SKM-1 treated with dmso at 0.1 percent for 144 hours (cell line): ENCODE measurements around the gene GNB1L.
A peak's percentile ranks its signal among the peaks of the same experiment; 100 is the strongest.
"Not testable (repeated sequence)": the region's sequence is repeated elsewhere in the genome, so short reads cannot be mapped to it uniquely, and the experiment has no call there.

Experiments
- DNase-seq: peaks from one replicate; lab custom pipeline; 2025; ENCODE audit not compliant: unreplicated experiment; lab: John Stamatoyannopoulos, UW

The GNB1L gene

GRCh38 chr22:19890502-19891316 lies 36.0 kb upstream of the GNB1L start:
- DNase-seq: no peak

- DNase-seq: no peak
These were observed 35.3 kb upstream of the GNB1L start for GRCh38 chr22:19889951-19890350.

GRCh38 chr22:19888131-19888746 lies 33.6 kb upstream of the GNB1L start:
- DNase-seq: no peak

- DNase-seq: no peak
These were observed 32.7 kb upstream of the GNB1L start for GRCh38 chr22:19887256-19887985.

DNA sequence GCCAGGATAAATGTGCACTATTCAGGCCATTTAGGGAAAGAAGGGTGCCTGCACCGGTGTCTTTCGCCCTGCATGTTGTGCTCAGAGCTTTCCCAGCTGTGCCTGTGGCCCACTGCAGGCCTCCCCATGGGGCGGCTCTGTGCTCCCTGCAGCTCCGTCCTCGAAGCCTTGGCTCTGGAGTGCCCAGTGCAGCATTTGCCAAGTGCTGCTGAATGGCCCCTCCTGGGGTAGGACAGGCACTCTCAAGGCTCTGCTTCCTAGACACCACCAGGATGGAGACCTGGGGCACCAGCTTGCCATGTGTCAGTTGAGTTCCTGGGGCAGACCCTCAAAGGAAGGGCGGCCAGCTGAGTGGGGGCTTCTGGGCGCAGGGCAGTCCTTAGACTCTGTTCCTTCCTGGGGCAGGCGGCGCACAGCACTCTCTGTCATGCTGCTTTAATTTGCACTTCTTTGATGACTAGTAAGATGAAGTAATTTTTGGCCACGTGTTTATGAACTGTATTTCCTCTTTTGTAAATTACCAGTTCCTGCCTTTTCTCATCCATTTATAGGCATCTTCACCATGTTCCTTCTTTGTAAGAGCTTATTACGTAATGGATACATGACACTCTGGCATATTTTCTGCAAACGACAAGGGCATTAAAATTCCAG lies 32.1 kb upstream of the GNB1L start:
- DNase-seq: peak; percentile 98

GRCh38 chr22:19885841-19886592 lies 31.3 kb upstream of the GNB1L start:
- DNase-seq: no peak

- DNase-seq: no peak
These were observed 30.5 kb upstream of the GNB1L start for GRCh38 chr22:19884954-19885751.

DNA sequence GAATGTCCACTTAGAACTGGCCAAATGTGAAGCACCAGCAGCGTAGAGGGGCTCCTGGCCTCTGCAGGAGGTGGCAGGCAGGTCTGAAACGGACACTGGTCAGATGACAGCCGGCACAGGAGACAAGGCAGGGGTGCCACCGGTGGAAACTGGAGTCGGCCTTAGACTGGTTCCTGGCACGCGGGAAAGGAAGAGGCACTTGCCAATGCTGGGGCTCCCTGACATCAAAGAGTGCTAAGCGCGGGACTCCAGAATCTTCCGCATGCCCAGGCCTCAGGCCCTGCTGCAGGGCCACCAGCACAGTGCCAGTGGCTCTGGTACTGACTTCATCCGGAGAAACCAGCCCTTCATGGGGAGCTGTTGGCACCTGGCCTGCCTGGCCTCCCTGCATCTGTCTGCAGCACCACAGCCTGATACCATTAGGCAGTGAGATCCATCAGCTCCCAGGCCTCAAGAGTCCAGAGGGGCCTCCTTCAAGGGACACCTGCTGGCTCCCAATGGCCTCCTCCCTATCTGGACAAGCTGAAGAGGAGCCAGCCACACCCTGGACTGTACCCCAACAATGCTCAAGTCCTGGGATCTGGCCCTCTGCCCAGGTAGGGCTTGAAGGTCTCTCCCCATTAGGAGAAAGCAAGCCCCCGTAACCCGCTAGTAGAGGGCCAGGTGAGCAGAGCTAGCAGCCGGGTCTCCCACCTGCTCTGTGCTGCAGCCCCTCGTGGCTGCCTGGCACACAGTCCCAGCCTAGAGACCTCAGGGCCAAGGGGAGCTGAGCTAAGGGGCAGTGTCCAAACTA lies 29.7 kb upstream of the GNB1L start:
- DNase-seq: no peak

DNA sequence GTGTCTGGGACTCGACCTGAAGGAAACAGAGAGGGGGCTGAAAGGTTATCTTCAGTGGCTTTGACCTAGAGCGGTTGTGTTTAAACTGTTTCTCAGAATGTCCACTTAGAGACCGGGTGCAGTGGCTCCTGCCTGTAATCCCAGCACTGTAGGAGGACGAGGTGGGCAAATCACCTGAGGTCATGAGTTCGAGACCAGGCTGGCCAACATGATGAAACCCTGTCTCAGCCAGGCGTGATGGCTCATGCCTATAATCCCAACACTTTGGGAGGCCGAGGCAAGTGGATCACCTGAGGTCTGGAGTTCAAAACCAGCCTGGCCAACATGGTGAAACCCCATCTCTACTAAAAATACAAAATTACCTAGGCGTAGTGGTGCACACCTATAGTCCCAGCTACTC lies 28.8 kb upstream of the GNB1L start:
- DNase-seq: not testable (repeated sequence)

- DNase-seq: no peak
These were observed 28.0 kb upstream of the GNB1L start for GRCh38 chr22:19882446-19883381.

- DNase-seq: no peak
These were observed 26.3 kb upstream of the GNB1L start for GRCh38 chr22:19880786-19881569.

DNA sequence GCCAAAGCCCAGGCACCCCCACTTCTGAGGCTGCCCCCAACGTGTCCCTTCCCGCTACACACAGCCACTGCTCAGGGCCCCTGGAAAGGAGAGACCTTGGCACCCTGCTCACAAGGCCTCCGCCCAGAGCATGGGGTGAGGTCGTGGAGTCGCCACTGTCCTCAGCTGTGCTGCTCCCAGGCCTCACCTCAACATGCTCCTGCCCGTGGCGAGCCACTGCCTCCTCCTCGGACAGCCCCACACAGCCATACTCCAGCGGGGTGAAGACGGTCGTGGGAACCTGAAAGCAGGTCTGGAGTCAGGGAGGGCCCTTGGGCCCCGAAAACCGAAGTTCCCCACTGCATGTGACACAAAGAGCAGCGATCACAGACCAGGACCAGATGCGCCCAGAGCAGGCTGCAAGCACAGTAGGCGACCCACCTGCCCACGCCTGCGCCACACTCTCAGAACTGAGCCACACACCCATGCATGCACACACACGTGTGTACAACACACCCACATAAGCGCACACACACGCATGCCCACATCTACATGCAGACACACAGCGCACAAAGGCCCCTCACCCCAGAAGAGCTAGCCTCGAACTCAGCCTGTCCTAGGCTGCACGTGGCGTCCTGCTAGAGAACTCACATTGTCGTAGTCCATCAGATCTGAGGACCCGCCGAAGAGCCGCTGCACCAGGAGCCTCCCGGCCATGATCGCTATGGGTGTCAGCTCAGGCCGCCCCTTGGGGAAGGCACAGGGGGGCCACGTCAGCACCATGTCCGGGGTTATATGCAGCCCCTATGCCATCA lies 25.5 kb upstream of the GNB1L start:
- DNase-seq: no peak

GRCh38 chr22:19879643-19879991 lies 24.9 kb upstream of the GNB1L start:
- no peak for DNase-seq

GRCh38 chr22:19879246-19879570 lies 24.5 kb upstream of the GNB1L start:
- DNase-seq: no peak

DNA sequence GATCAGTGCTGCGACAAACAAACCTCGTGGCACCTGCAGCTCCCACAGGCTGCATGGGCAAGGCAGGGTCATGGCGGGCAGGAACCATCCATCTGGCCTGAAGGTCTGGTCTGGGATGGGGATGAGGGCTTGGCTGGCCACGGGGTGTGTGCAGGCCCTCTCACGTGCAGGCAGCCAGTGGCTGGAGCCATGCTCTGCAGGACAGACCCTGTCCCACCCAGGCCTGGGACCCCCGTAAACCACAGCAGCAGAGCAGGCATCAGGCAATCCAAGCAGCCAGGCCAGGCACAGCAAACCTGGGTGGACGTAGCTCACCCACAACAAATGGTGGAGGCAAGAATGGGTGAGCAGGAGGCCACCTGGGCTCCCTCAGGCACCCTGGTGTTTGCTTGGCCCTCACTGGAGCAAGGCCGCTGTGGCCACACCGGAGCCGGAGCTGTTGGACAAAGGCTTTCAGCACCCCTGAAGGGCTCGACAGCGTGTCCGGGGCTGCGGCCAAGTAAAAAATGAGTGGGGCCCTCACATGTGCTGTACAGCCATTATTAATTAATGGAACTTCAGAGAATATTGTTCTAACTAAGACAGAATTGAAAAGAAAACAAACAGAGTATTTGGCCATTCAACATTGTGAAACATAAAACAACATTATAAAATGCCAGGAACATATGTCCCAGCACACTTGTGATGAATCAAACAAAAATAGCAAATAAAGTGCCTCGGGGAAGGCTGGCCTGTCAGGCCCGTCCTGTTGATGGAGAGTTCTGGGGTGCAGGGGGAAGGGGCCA lies 24.0 kb upstream of the GNB1L start:
- no peak for DNase-seq
